ENCODE results near the gene ELMO3. TPM values are rescaled to one million over a fixed set of nuclear protein-coding genes. Genes with fewer than 3 reads are reported as not detected.

ELMO3 gene
- total and polyA plus RNA-seq, 2 of the 13 experiments (the other 11 are each of a cell fraction or from before 2014, with no cell fraction given), result 2.6 to 4.0 TPM

GRCh38 chr16:67154578-67155294, 44.2 kb upstream of the ELMO3 start:
- FAIRE-seq (no peak), ATAC-seq (no peak), DNase-seq (ENCODE audit: low spot score) (no peak)
- no peak for TF ChIP-seq MED1 (CRISPR knock-in tag; IDR thresholded peaks at IDR 0.05)
- 0 out of 2 replicates have a peak, but pooled peaks have one; percentile 2 for TF ChIP-seq ZNF501 (CRISPR knock-in tag; IDR thresholded peaks at IDR 0.05)
- TF ChIP-seq AGO2 (optimal IDR thresholded peaks at IDR 0.05; ENCODE audit: low read depth, low read length), result peak; percentile 58
- TF ChIP-seq POGZ (CRISPR knock-in tag; IDR thresholded peaks at IDR 0.05), result 0 out of 2 replicates have a peak, but pooled peaks have one; percentile 5
- 0 out of 2 replicates have a peak, but pooled peaks have one; percentile 1 for TF ChIP-seq DR1 (CRISPR knock-in tag; IDR thresholded peaks at IDR 0.05)
- TF ChIP-seq ZNF790 (CRISPR knock-in tag; IDR thresholded peaks at IDR 0.05; ENCODE audit: borderline replicate concordance), result 0 out of 2 replicates have a peak, but pooled peaks have one; percentile 51
- TF ChIP-seq ZSCAN21 (CRISPR knock-in tag; IDR thresholded peaks at IDR 0.05; ENCODE audit: borderline replicate concordance), result 0 out of 2 replicates have a peak, but pooled peaks have one; percentile 16
- TF ChIP-seq ZNF781 (CRISPR knock-in tag; IDR thresholded peaks at IDR 0.05; ENCODE audit: borderline replicate concordance, not compliant biosample characterization), result no peak
- TF ChIP-seq NCOA2 (CRISPR knock-in tag; IDR thresholded peaks at IDR 0.05), result no peak
- no peak for TF ChIP-seq HDAC1 (CRISPR knock-in tag; IDR thresholded peaks at IDR 0.05)
- 0 out of 2 replicates have a peak, but pooled peaks have one; percentile 9 for TF ChIP-seq ZC3H13 (CRISPR knock-in tag; IDR thresholded peaks at IDR 0.05)
- 65% methylated on average over 41 of the region's 61 CpGs for WGBS (ENCODE audit: low lambda C conversion rate)
- Histone ChIP-seq H3K27ac (ENCODE audit: extremely low read length, insufficient read depth, low read length) (no peak overlapping the region), H3K9me3 (ENCODE audit: low read length) (no peaks in the 10 kb centered on the region), H3K79me2 (ENCODE audit: insufficient read depth, low read length) (no peaks in the 10 kb centered on the region), H3K4me3 (replicated peaks in 1 of 3; ENCODE audit: insufficient read depth in 1 of 3, low read depth in 2 of 3, low read length in 3 of 3) (peak overlapping the region in 2 of 3 experiments; percentile 27 to 64; a peak in 2 of 6 replicates), H3K4me1 (ENCODE audit: insufficient read depth, low read length) (peaks cover 48% of the 10 kb centered on the region), H4K20me1 (ENCODE audit: insufficient read depth, low read length) (no peaks in the 10 kb centered on the region), H3K9ac (ENCODE audit: insufficient read depth, low read depth, low read length) (no peak overlapping the region), H3K27me3 (ENCODE audit: control insufficient read depth in 1 of 2, insufficient read depth in 2 of 2, low read length in 2 of 2) (peaks cover 4% of the 10 kb centered on the region in 2 experiments; a peak in 2 of 5 replicates), H3K4me2 (ENCODE audit: low read depth, low read length) (peak overlapping the region; percentile 59), H2AFZ (ENCODE audit: low read length) (no peak overlapping the region), H3K36me3 (replicated peaks in 1 of 2; ENCODE audit: control insufficient read depth in 1 of 2, insufficient read depth in 2 of 2, low read length in 2 of 2) (no peaks in the 10 kb centered on the region)
- in situ Hi-C loops (cut with HindIII; ENCODE audit: extremely low pct_ligation_motif_present, low pct_unique_long_range_greater_than_20kb) (loop anchor here (5.0 kb wide), 2 partner anchors 137 to 177 kb away; no protein-coding TSS in a partner anchor), intact Hi-C loops (cut with micrococcal nuclease; ENCODE audit: unreplicated experiment) (loop anchor here (1.0 to 10.0 kb wide), 5 partner anchors 44 to 260 kb away; no protein-coding TSS in a partner anchor)
- ChIA-PET CTCF (ENCODE audit: low intra/inter-chr PET ratio, low total read pairs) (interaction anchor here (0.6 to 2.4 kb wide), 6 partner anchors 31 to 177 kb away, joined by 3 to 28 read pairs (median 9); no protein-coding TSS in a partner anchor), POLR2A (interaction anchor here (0.8 to 1.8 kb wide), 12 partner anchors 16 to 141 kb away, joined by 3 to 21 read pairs (median 4); partner anchors contain the start of genes CBFB, NOL3 and PHAF1)
- BruUV-seq (replicated peaks), result no TSS peak

All from HepG2 (cell line).